Heart left ventricle (tissue), 13 donors: Measurements from ENCODE around the gene HBE1.

Source experiments
- CTCF ChIP-seq, 12 donors: fragments of 200-600 bp; sonication (generic) in 4 of 12; IDR thresholded peaks; one replicate each; pipeline versions ENCODE4 v1.5.0 to v1.8.0; 2018 to 2022; ENCODE audit warnings: antibody characterized with exemption in 12 of 12, mild to moderate bottlenecking in 5 of 12
- POLR2A ChIP-seq, 2 donors: fragments of 450-650 bp; IDR thresholded peaks; one replicate each; pipeline ENCODE4 v1.6.1; 2017; ENCODE audit warnings: antibody characterized with exemption in 2 of 2, mild to moderate bottlenecking in 2 of 2, moderate library complexity in 2 of 2
- donor health status: ischemic (EF 13 %, LVEDD 7.1; RV severe dilation, severe dysfunction).
- donor health status: DM: no; HTN: yes; CAD: no.
- donor health status: DM: no; HTN: no; CAD: no.
- donor health status: ischemic (EF 25% LVEDD 6.9; RV normal size, moderate dysfunction).
- donor health status: ischemic (EF 25% LVEDD 5.7; RV mildly dilated, moderate dysfunction).
- donor health status: ischemic (EF 35%, LVEDD 5.7; RV mildly dilated, moderate dysfunction).
- donor health status: nonischemic (EF 11% LVEDD 7.7; RV severe dilation, severe dysfunction).
- donor health status: DM: yes; HTN: yes; CAD: no.
- donor health status: PGD.
- donor health status: ischemic (EF 29% LVEDD 5.4; RV normal size, mild dysfunction).
- donor health status: nonischemic (EF 23%, LVEDD 6.1; RV moderate dilation, normal function).

GRCh38 chr11:5223686-5224085 is 46.1 kb downstream of the HBE1 start:
- TF ChIP-seq CTCF (IDR thresholded peaks at IDR 0.05) = no peak
- no peak for TF ChIP-seq POLR2A (IDR thresholded peaks at IDR 0.05)
